Measurements from ENCODE around the gene VWC2.
"Not testable (repeated sequence)": the region's sequence is repeated elsewhere in the genome, so short reads cannot be mapped to it uniquely, and the experiment has no call there.

VWC2 gene

GRCh38 chr7:49787980-49788379 is 14.5 kb downstream of the VWC2 start:
- no peak for DNase-seq

- no peak for DNase-seq
These were observed 15.1 kb downstream of the VWC2 start for GRCh38 chr7:49788455-49789059.

GRCh38 chr7:49789736-49790135 is 16.3 kb downstream of the VWC2 start:
- no peak for DNase-seq

GRCh38 chr7:49790209-49790608 is 16.8 kb downstream of the VWC2 start:
- no peak for DNase-seq

DNA sequence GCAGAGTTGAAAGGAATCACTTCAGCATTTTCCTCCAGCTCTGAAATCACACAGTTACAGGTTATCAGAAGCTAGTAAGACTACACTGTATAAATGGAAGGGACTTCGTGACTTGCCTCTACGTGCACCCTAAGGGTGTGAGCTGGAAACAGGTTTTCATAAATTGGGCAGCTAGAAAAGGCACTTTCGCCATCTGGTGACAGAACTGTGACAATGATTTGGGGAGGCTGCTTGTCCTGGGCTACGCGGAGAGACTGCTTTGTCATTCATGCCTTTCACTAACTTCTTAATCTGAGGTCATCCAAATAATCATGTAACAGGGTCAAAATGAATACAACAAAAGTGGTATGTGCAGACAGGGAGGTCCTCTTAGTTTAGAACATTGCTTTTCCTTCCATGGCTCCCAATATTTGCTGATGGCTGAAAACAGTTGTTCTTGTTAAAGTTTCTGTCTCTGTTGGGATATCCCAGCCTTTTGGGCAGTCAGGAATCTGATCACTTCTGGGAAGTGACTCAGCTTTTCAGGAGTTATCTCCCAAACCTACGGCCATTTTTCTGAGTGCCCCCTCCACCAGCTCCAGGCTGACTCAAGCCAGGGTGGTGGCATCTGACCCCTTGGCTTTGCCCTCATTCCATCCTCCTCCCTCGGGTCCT is 17.8 kb downstream of the VWC2 start:
- DNase-seq, result no peak

DNA sequence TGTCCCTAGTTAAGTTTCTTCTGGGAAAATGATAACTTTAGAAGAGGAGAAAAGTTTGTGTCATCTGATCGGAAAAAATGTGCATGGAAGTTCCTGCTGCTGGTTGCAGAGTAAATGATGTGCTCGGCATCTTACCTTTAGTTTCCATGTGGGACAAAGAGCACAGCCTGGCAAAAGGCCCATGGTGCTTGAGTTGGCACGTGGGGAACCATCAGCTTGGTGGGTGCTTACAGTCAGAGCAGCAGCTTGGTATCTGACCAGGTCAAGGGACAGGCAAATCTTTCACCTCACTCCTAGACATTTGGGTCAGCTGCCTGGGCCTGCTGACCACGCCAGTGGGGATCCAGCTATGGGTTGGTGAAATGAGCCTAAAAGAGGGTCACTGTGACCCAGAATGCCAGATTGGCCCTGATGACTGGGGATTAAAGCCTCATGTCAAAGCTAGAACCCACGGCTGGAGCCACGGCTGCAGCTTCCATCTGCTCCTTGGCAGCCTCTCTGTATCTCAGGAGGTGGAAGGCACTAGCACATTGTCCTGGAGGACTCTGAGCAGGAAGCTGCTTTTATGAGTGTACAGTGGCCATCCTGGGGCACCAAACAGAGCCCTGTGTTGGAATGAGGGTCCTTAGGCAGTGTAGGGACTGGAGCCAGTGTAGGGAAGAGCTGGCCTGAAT is 24.7 kb downstream of the VWC2 start:
- DNase-seq, result no peak

DNA sequence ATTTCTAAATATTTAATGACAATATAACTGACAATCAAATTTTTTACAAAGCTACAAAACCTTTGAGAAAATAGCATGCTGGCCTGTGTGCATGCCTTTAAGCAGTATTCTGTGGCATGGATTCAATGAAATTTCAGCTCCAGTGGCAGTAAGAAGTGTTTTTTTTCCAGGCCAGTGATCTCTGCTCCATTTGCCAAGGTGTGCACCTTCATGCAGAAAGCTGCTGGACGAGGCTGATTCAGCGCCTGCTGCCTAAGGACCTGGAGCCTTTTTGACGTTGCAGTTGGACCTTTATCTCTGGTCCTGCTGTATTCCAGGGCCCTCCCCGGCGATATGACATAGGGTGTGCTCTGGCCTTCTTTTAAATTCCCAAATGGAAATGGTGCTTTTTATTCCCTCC is 26.6 kb downstream of the VWC2 start:
- no peak for DNase-seq

DNA sequence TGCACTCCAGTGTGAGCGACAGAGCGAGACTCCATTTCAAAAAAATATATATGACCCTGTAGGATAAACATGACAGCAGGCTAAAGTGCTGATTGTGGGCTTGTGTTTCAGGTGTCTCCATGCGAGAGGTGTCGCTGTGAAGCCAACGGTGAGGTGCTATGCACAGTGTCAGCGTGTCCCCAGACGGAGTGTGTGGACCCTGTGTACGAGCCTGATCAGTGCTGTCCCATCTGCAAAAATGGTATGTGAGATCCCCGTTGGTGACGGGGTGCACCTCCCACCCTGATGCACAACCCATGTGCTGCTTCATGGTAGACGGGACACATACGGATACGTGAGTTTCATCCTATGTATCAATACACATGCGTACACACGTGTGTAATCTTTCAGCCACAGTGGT is 29.2 kb downstream of the VWC2 start:
- no peak for DNase-seq

DNA sequence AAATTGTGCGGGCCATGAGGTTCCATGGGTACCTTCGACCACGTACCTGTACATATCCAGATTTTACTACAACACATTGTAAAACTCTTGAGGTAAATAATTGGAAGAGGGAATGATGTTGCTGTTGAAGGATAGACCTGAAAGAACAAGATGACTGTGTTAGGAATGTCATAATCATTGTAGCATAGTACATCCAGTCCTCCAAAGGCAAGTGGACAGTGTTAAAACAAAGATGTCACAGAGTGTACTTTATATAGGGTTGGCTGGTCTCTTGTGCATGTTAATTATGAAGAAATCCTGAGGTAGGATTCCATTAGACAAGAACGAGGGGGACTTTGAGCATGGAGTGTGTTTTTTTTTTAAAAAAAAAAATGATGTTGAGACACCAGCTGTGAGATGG is 30.4 kb downstream of the VWC2 start:
- DNase-seq, result no peak

DNA sequence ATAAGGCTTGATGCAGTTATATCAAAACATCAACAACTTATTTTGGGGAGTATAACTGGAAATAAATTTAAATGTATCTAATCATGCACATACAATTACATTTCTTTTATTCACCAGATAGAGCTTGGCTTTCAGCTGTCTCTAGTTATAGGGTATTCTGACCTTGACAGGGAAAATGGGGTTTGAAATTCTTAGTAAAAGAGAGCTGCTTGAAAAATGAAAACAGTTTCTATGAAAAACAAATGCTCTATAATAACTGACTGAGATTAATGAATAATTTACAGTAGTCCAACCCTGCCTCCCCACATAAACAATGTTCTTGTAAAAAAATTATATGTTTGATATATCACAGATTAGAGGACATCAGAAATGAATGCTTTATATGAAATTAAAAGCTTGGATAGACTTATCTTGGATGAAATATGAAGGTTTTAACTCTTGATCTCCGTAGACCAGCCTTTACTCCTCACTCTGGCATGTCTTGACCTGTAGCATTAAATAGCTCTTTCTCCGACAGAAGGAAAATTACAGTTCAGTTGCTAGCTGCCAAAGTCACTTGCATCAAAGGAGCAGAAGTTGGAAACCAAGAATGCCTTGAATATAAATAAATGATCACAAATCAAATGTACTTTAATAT is 32.1 kb downstream of the VWC2 start:
- no peak for DNase-seq

DNA sequence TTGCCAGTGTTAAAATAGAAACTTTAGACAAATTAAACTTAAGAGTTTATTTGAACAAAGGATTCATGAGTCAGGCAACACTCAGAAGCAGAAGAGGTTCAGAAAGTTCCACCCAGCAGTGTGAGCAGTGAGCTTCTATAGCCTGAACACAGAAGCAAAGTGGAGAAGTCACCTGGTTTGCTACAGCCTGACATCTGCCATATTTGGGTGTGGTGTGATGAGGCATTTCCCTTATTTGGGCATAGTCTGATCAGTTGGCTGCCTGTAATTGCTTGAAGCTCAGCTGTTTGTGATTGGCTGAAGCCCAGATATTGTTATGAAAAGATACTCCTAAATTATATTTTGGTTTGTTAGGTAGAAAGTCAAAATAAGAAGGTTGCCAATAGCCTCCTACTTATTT is 39.1 kb downstream of the VWC2 start:
- no peak for DNase-seq

GRCh38 chr7:49817279-49817678 is 43.8 kb downstream of the VWC2 start:
- DNase-seq, result no peak

- DNase-seq, result no peak
These were observed 47.7 kb downstream of the VWC2 start for GRCh38 chr7:49821181-49821580.

GRCh38 chr7:49822856-49823255 is 49.4 kb downstream of the VWC2 start:
- no peak for DNase-seq

GRCh38 chr7:49823566-49823965 is 50.1 kb downstream of the VWC2 start:
- DNase-seq, result no peak

- no peak for DNase-seq
These were observed 66.6 kb downstream of the VWC2 start for GRCh38 chr7:49839863-49840645.

GRCh38 chr7:49840751-49841405 is 67.4 kb downstream of the VWC2 start:
- DNase-seq, result no peak

DNA sequence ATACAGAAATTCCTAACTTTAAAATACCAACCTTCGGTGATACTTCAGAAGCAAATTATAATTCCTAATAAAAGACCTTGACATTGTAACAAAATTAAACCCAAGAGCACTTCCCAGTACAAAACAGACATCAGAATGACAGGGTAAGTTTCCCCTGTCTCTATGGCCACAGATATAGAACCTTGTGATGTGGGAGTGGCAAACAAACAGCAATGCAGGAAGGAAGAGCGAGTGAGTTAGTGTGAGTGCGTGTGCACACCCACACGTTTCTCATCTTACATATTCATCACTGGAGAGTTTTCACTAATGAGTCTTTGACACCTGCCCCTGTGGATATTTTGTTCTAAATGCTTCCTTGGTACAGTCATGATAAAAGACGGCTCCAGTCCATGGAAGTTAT is 72.2 kb downstream of the VWC2 start:
- DNase-seq, result no peak

- DNase-seq, result no peak
These were observed 74.9 kb downstream of the VWC2 start for GRCh38 chr7:49848211-49848841.

DNA sequence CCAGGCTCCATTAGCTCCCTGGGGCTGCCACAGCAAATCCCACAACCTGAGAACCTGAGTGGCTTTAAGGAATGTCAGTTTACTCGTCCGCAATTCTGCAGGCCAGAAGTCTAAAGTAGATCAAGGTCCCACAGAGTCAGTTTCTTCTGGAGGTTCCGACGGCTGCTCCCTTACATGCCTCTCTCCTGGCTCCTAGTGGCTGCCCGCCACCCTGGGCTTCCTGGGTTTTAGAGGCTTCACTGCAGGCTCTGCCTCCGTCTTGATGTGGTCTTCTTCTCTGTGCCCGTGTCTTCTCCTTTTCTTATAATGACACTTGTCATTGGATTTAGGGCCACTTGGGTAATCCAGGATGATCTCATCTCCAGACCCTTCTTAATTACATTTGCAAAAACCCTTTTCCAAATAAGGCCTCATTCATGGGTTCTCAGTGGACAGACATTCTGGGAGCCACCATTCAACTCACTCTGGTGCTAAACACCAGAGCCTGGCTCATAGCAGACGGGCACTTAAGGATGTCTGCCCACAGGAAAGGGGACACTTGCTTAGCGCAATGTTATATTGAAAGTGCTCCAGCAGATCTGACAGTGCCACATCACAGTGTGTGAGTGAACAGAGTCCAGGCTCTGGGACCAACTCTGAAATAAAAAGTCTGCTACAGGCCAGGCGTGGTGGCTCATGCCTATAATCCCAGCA is 77.6 kb downstream of the VWC2 start:
- DNase-seq, result no peak

- not testable (repeated sequence) for DNase-seq
These were observed 78.1 kb downstream of the VWC2 start for GRCh38 chr7:49851614-49851934.

Data from CD4-positive, alpha-beta T cell treated with Interleukin-17A for 1 hour (primary cell).